ENCODE data around the gene COL7A1. TPM values are rescaled to one million over a fixed set of nuclear protein-coding genes. Genes with fewer than 3 reads are reported as not detected.

The COL7A1 gene
- total and polyA plus RNA-seq, 8 donors = 7.2 to 13.2 (median 9.4) TPM

- Histone ChIP-seq H3K4me3 (no peak overlapping the region), H3K27ac (no peak overlapping the region), H3K36me3 (no peaks in the 10 kb centered on the region), H3K9me3 (no peaks in the 10 kb centered on the region), H3K4me1 (no peaks in the 10 kb centered on the region), H3K27me3 (peaks cover 0 to 29% of the 10 kb centered on the region in 2 donors)
- intact Hi-C loops (cut with DNase I) = no loop called here
- DNase-seq (no peak), ATAC-seq (no peak)
- TF ChIP-seq CTCF (IDR thresholded peaks at IDR 0.05) = no peak
Measured at GRCh38 chr3:48585411-48585810, 9.7 kb downstream of the COL7A1 start.

- no peak overlapping the region for H3K4me3 ChIP-seq
- no peaks in the 10 kb centered on the region for H3K36me3 ChIP-seq
- DNase-seq (no peak), ATAC-seq (no peak)
- H3K9me3 ChIP-seq = no peaks in the 10 kb centered on the region
- H3K27me3 ChIP-seq = peaks cover 0 to 23% of the 10 kb centered on the region in 2 donors
- H3K27ac ChIP-seq = no peak overlapping the region
- H3K4me1 ChIP-seq = no peaks in the 10 kb centered on the region
- intact Hi-C loops (cut with DNase I) = no loop called here
- TF ChIP-seq CTCF (IDR thresholded peaks at IDR 0.05) = no peak
Measured at GRCh38 chr3:48584836-48585235, 10.3 kb downstream of the COL7A1 start.

- Histone ChIP-seq H3K4me3 (no peak overlapping the region), H3K36me3 (no peaks in the 10 kb centered on the region), H3K9me3 (no peaks in the 10 kb centered on the region), H3K4me1 (no peaks in the 10 kb centered on the region), H3K27me3 (no peaks in the 10 kb centered on the region), H3K27ac (no peak overlapping the region)
- TF ChIP-seq CTCF (IDR thresholded peaks at IDR 0.05) = no peak
- no peak for ATAC-seq
- intact Hi-C loops (cut with DNase I) = no loop called here
- no peak for DNase-seq
Measured at GRCh38 chr3:48581621-48582481, 13.3 kb downstream of the COL7A1 start.

GRCh38 chr3:48576647-48577046 lies 18.5 kb downstream of the COL7A1 start:
- H3K27ac ChIP-seq = no peak overlapping the region
- H3K4me1 ChIP-seq = no peaks in the 10 kb centered on the region
- ATAC-seq = no peak
- no peaks in the 10 kb centered on the region for H3K36me3 ChIP-seq
- DNase-seq = no peak
- intact Hi-C loops (cut with DNase I) = no loop called here
- no peak for TF ChIP-seq CTCF (IDR thresholded peaks at IDR 0.05)
- no peaks in the 10 kb centered on the region for H3K27me3 ChIP-seq
- no peaks in the 10 kb centered on the region for H3K9me3 ChIP-seq
- no peak overlapping the region for H3K4me3 ChIP-seq

- Histone ChIP-seq H3K27ac (no peak overlapping the region), H3K27me3 (no peaks in the 10 kb centered on the region), H3K4me1 (no peaks in the 10 kb centered on the region), H3K36me3 (no peaks in the 10 kb centered on the region), H3K4me3 (no peak overlapping the region), H3K9me3 (no peaks in the 10 kb centered on the region)
- intact Hi-C loops (cut with DNase I) = no loop called here
- DNase-seq (no peak), ATAC-seq (no peak)
- no peak for TF ChIP-seq CTCF (IDR thresholded peaks at IDR 0.05)
Measured at GRCh38 chr3:48575366-48575765, 19.8 kb downstream of the COL7A1 start.

All from left lung (tissue), 10 donors.